ENCODE results near the gene CACNA1S. TPM values are rescaled to one million over a fixed set of nuclear protein-coding genes. Genes with fewer than 3 reads are reported as not detected.

CACNA1S gene
- polyA plus RNA-seq, 1 of the 3 experiments (the other 2 are of a cell fraction), result not detected

GRCh38 chr1:201024625-201024998, 87.6 kb downstream of the CACNA1S start (continued):
- TF ChIP-seq ELF1 (IDR thresholded peaks at IDR 0.05) (no peak), MEF2A (IDR thresholded peaks at IDR 0.05; ENCODE audit: borderline replicate concordance, low read depth) (no peak), JUND (IDR thresholded peaks at IDR 0.05) (no peak), NFIC (IDR thresholded peaks at IDR 0.05; ENCODE audit: borderline replicate concordance) (no peak)

GRCh38 chr1:201023920-201024624, 88.2 kb downstream of the CACNA1S start:
- H3K9me2 ChIP-seq, result no peaks in the 10 kb centered on the region
- H3K9me3 ChIP-seq, result no peaks in the 10 kb centered on the region
- WGBS (ENCODE audit: low lambda C conversion rate), result 59% methylated on average over 17 of the region's 17 CpGs
- ChIA-PET POLR2A (no interaction called here), CTCF (interaction anchor here (1.1 to 8.9 kb wide), 7 partner anchors 12 to 133 kb away, joined by 3 to 92 read pairs (median 4); no protein-coding TSS in a partner anchor)
- no peaks in the 10 kb centered on the region for H3K36me3 ChIP-seq (replicated peaks in 1 of 2; ENCODE audit: control insufficient read depth in 1 of 2, insufficient read depth in 2 of 2, low read length in 1 of 2)
- H4K20me1 ChIP-seq (ENCODE audit: insufficient read depth), result no peaks in the 10 kb centered on the region
- H3K4me3 ChIP-seq (ENCODE audit: low read depth in 2 of 2, low read length in 1 of 2), result no peak overlapping the region
- H3K4me1 ChIP-seq (ENCODE audit: control insufficient read depth in 1 of 2, insufficient read depth in 2 of 2, low read depth in 1 of 2, low read length in 1 of 2), result peaks cover 5 to 7% of the 10 kb centered on the region in 2 experiments; a peak in 1 of 4 replicates
- H3F3A ChIP-seq (replicated peaks; ENCODE audit: insufficient read depth), result no peaks in the 10 kb centered on the region
- H2AFZ ChIP-seq (ENCODE audit: low read depth), result no peak overlapping the region
- no peak overlapping the region for H3K4me2 ChIP-seq
- no peak overlapping the region for H3K27ac ChIP-seq (ENCODE audit: low read depth in 2 of 2, low read length in 1 of 2)
- H3K9ac ChIP-seq, result no peak overlapping the region
- no peaks in the 10 kb centered on the region for H3K27me3 ChIP-seq (ENCODE audit: insufficient read depth)
- TF ChIP-seq RFX5 (IDR thresholded peaks at IDR 0.05; ENCODE audit: low read length) (no peak), TCF12 (IDR thresholded peaks at IDR 0.05) (no peak), YY1 (IDR thresholded peaks at IDR 0.05; ENCODE audit: low read depth) (no peak), GABPA (IDR thresholded peaks at IDR 0.05; ENCODE audit: low read depth) (no peak), RAD21 (IDR thresholded peaks at IDR 0.05; ENCODE audit: low read length) (no peak)
- H3K79me2 ChIP-seq (ENCODE audit: insufficient read depth), result no peaks in the 10 kb centered on the region; the same call in 1 of the 2 replicates
- DNase-seq, result no peak

GRCh38 chr1:201023517-201023902, 88.7 kb downstream of the CACNA1S start, which contains the start of gene KIF21B:
Gene KIF21B, minus strand, starts transcription at chr1:201023714. Its CDS starts 331 bp downstream, at chr1:201023383.
- peak within 1 kb of the TSS; percentile 51 to 58 for H3K4me3 ChIP-seq (ENCODE audit: low read depth in 2 of 2, low read length in 1 of 2)
- no peaks in the 10 kb centered on the region for H4K20me1 ChIP-seq (ENCODE audit: insufficient read depth)
- H3K4me2 ChIP-seq, result peak within 1 kb of the TSS; percentile 84
- H3K9me3 ChIP-seq, result no peaks in the 10 kb centered on the region
- no peak within 1 kb of the TSS for H3K27ac ChIP-seq (ENCODE audit: low read depth in 2 of 2, low read length in 1 of 2)
- no peaks in the 10 kb centered on the region for H3F3A ChIP-seq (replicated peaks; ENCODE audit: insufficient read depth)
- peak within 1 kb of the TSS; percentile 63; the same call in 1 of the 2 replicates for H2AFZ ChIP-seq (ENCODE audit: low read depth)
- no peaks in the 10 kb centered on the region; the same call in 1 of the 2 replicates for H3K79me2 ChIP-seq (ENCODE audit: insufficient read depth)
- no peaks in the 10 kb centered on the region for H3K27me3 ChIP-seq (ENCODE audit: insufficient read depth)
- no peaks in the 10 kb centered on the region for H3K9me2 ChIP-seq
- H3K36me3 ChIP-seq (replicated peaks in 1 of 2; ENCODE audit: control insufficient read depth in 1 of 2, insufficient read depth in 2 of 2, low read length in 1 of 2), result no peaks in the 10 kb centered on the region
- peaks cover 5 to 7% of the 10 kb centered on the region in 2 experiments; a peak in 1 of 4 replicates for H3K4me1 ChIP-seq (ENCODE audit: control insufficient read depth in 1 of 2, insufficient read depth in 2 of 2, low read depth in 1 of 2, low read length in 1 of 2)
- ChIA-PET CTCF (interaction anchor here (1.1 to 8.9 kb wide), 7 partner anchors 10 to 52 kb away, joined by 3 to 92 read pairs (median 4); no protein-coding TSS in a partner anchor), POLR2A (no interaction called here)
- TF ChIP-seq EP300 (IDR thresholded peaks at IDR 0.05; ENCODE audit: borderline replicate concordance in 1 of 2, low read depth in 1 of 2, low read length in 1 of 2), result no peak
- TF ChIP-seq, protein P1, sequence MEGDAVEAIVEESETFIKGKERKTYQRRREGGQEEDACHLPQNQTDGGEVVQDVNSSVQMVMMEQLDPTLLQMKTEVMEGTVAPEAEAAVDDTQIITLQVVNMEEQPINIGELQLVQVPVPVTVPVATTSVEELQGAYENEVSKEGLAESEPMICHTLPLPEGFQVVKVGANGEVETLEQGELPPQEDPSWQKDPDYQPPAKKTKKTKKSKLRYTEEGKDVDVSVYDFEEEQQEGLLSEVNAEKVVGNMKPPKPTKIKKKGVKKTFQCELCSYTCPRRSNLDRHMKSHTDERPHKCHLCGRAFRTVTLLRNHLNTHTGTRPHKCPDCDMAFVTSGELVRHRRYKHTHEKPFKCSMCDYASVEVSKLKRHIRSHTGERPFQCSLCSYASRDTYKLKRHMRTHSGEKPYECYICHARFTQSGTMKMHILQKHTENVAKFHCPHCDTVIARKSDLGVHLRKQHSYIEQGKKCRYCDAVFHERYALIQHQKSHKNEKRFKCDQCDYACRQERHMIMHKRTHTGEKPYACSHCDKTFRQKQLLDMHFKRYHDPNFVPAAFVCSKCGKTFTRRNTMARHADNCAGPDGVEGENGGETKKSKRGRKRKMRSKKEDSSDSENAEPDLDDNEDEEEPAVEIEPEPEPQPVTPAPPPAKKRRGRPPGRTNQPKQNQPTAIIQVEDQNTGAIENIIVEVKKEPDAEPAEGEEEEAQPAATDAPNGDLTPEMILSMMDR (IDR thresholded peaks at IDR 0.05), result no peak
- TF ChIP-seq, protein P2, sequence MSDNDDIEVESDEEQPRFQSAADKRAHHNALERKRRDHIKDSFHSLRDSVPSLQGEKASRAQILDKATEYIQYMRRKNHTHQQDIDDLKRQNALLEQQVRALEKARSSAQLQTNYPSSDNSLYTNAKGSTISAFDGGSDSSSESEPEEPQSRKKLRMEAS (IDR thresholded peaks at IDR 0.05; ENCODE audit: low read depth), result no peak
- peak; percentile 60 for TF ChIP-seq MXI1 (IDR thresholded peaks at IDR 0.05; ENCODE audit: low read depth, low read length)
- H3K9ac ChIP-seq, result peak within 1 kb of the TSS; percentile 42; the same call in 1 of the 2 replicates
- DNase-seq, result peak; percentile 97
- 6% methylated on average over 8 of the region's 53 CpGs for WGBS (ENCODE audit: low lambda C conversion rate)

All from SK-N-SH (cell line).